ENCODE results near the gene PHKB.
"Not testable (repeated sequence)": the region's sequence is repeated elsewhere in the genome, so short reads cannot be mapped to it uniquely, and the experiment has no call there.

Gene PHKB

GRCh38 chr16:47664653-47665325, 203.7 kb downstream of the PHKB start:
- peaks cover 23% of the 10 kb centered on the region for H3K36me3 ChIP-seq (ENCODE audit: insufficient read depth, low read length)
- no peaks in the 10 kb centered on the region for H3K4me1 ChIP-seq (ENCODE audit: control insufficient read depth, insufficient read depth, low read length)
- H3K9ac ChIP-seq (ENCODE audit: low read depth, low read length), result no peak overlapping the region
- no peak overlapping the region for H3K4me2 ChIP-seq (ENCODE audit: low read length)
- no peaks in the 10 kb centered on the region for H3K9me3 ChIP-seq (replicated peaks; ENCODE audit: low read length)
- H3K4me3 ChIP-seq (ENCODE audit: low read length), result no peak overlapping the region
- no peaks in the 10 kb centered on the region for H3K27me3 ChIP-seq (ENCODE audit: control insufficient read depth, insufficient read depth, low read length)

- Histone ChIP-seq H3K36me3 (ENCODE audit: insufficient read depth, low read length) (peaks cover 16% of the 10 kb centered on the region), H3K4me3 (ENCODE audit: low read length) (no peak overlapping the region), H3K9me3 (replicated peaks; ENCODE audit: low read length) (no peaks in the 10 kb centered on the region), H3K4me1 (ENCODE audit: control insufficient read depth, insufficient read depth, low read length) (no peaks in the 10 kb centered on the region), H3K9ac (ENCODE audit: low read depth, low read length) (no peak overlapping the region), H3K4me2 (ENCODE audit: low read length) (no peak overlapping the region), H3K27me3 (ENCODE audit: control insufficient read depth, insufficient read depth, low read length) (no peaks in the 10 kb centered on the region)
These were observed 205.3 kb downstream of the PHKB start for GRCh38 chr16:47666434-47666833.

- no peak overlapping the region for H3K4me3 ChIP-seq (ENCODE audit: low read length)
- H3K4me1 ChIP-seq (ENCODE audit: control insufficient read depth, insufficient read depth, low read length), result no peaks in the 10 kb centered on the region
- H3K27me3 ChIP-seq (ENCODE audit: control insufficient read depth, insufficient read depth, low read length), result no peaks in the 10 kb centered on the region
- no peaks in the 10 kb centered on the region for H3K9me3 ChIP-seq (replicated peaks; ENCODE audit: low read length)
- no peak overlapping the region for H3K9ac ChIP-seq (ENCODE audit: low read depth, low read length)
- H3K4me2 ChIP-seq (ENCODE audit: low read length), result no peak overlapping the region
- H3K36me3 ChIP-seq (ENCODE audit: insufficient read depth, low read length), result peaks cover 13% of the 10 kb centered on the region
These were observed 206.8 kb downstream of the PHKB start for GRCh38 chr16:47667956-47668355.

GRCh38 chr16:47672475-47672874, 211.3 kb downstream of the PHKB start:
- Histone ChIP-seq H3K9me3 (replicated peaks; ENCODE audit: low read length) (no peaks in the 10 kb centered on the region), H3K36me3 (ENCODE audit: insufficient read depth, low read length) (peaks cover 8% of the 10 kb centered on the region), H3K4me1 (ENCODE audit: control insufficient read depth, insufficient read depth, low read length) (no peaks in the 10 kb centered on the region), H3K9ac (ENCODE audit: low read depth, low read length) (no peak overlapping the region), H3K4me3 (ENCODE audit: low read length) (no peak overlapping the region), H3K4me2 (ENCODE audit: low read length) (no peak overlapping the region), H3K27me3 (ENCODE audit: control insufficient read depth, insufficient read depth, low read length) (no peaks in the 10 kb centered on the region)

GRCh38 chr16:47676635-47677177, 215.6 kb downstream of the PHKB start:
- no peak overlapping the region for H3K4me2 ChIP-seq (ENCODE audit: low read length)
- H3K27me3 ChIP-seq (ENCODE audit: control insufficient read depth, insufficient read depth, low read length), result no peaks in the 10 kb centered on the region
- no peaks in the 10 kb centered on the region for H3K9me3 ChIP-seq (replicated peaks; ENCODE audit: low read length)
- H3K36me3 ChIP-seq (ENCODE audit: insufficient read depth, low read length), result peaks cover 3% of the 10 kb centered on the region
- no peaks in the 10 kb centered on the region for H3K4me1 ChIP-seq (ENCODE audit: control insufficient read depth, insufficient read depth, low read length)
- H3K9ac ChIP-seq (ENCODE audit: low read depth, low read length), result no peak overlapping the region
- H3K4me3 ChIP-seq (ENCODE audit: low read length), result no peak overlapping the region

GRCh38 chr16:47681571-47681970, 220.4 kb downstream of the PHKB start:
- not testable (repeated sequence) for H3K4me2 ChIP-seq (ENCODE audit: low read length); H3K9ac ChIP-seq (ENCODE audit: low read depth, low read length); H3K27me3 ChIP-seq (ENCODE audit: control insufficient read depth, insufficient read depth, low read length); H3K4me1 ChIP-seq (ENCODE audit: control insufficient read depth, insufficient read depth, low read length); H3K36me3 ChIP-seq (ENCODE audit: insufficient read depth, low read length); H3K4me3 ChIP-seq (ENCODE audit: low read length); H3K9me3 ChIP-seq (replicated peaks; ENCODE audit: low read length)

GRCh38 chr16:47687694-47688093, 226.6 kb downstream of the PHKB start:
- no peak overlapping the region for H3K4me3 ChIP-seq (ENCODE audit: low read length)
- H3K9ac ChIP-seq (ENCODE audit: low read depth, low read length), result no peak overlapping the region
- no peak overlapping the region for H3K4me2 ChIP-seq (ENCODE audit: low read length)
- H3K9me3 ChIP-seq (replicated peaks; ENCODE audit: low read length), result no peaks in the 10 kb centered on the region
- H3K36me3 ChIP-seq (ENCODE audit: insufficient read depth, low read length), result peaks cover 17% of the 10 kb centered on the region
- no peaks in the 10 kb centered on the region for H3K4me1 ChIP-seq (ENCODE audit: control insufficient read depth, insufficient read depth, low read length)
- H3K27me3 ChIP-seq (ENCODE audit: control insufficient read depth, insufficient read depth, low read length), result no peaks in the 10 kb centered on the region

GRCh38 chr16:47693226-47693625, 232.1 kb downstream of the PHKB start:
- Histone ChIP-seq H3K9me3 (replicated peaks; ENCODE audit: low read length) (no peaks in the 10 kb centered on the region), H3K4me1 (ENCODE audit: control insufficient read depth, insufficient read depth, low read length) (no peaks in the 10 kb centered on the region), H3K4me3 (ENCODE audit: low read length) (no peak overlapping the region), H3K27me3 (ENCODE audit: control insufficient read depth, insufficient read depth, low read length) (no peaks in the 10 kb centered on the region), H3K4me2 (ENCODE audit: low read length) (no peak overlapping the region), H3K36me3 (ENCODE audit: insufficient read depth, low read length) (peaks cover 48% of the 10 kb centered on the region), H3K9ac (ENCODE audit: low read depth, low read length) (no peak overlapping the region)

GRCh38 chr16:47694543-47694942, 233.4 kb downstream of the PHKB start:
- H3K27me3 ChIP-seq (ENCODE audit: control insufficient read depth, insufficient read depth, low read length), result no peaks in the 10 kb centered on the region
- no peak overlapping the region for H3K9ac ChIP-seq (ENCODE audit: low read depth, low read length)
- H3K4me1 ChIP-seq (ENCODE audit: control insufficient read depth, insufficient read depth, low read length), result no peaks in the 10 kb centered on the region
- no peak overlapping the region for H3K4me2 ChIP-seq (ENCODE audit: low read length)
- no peak overlapping the region for H3K4me3 ChIP-seq (ENCODE audit: low read length)
- H3K9me3 ChIP-seq (replicated peaks; ENCODE audit: low read length), result no peaks in the 10 kb centered on the region
- H3K36me3 ChIP-seq (ENCODE audit: insufficient read depth, low read length), result peaks cover 44% of the 10 kb centered on the region

- Histone ChIP-seq H3K4me2 (ENCODE audit: low read length) (no peak overlapping the region), H3K9ac (ENCODE audit: low read depth, low read length) (no peak overlapping the region), H3K9me3 (replicated peaks; ENCODE audit: low read length) (no peaks in the 10 kb centered on the region), H3K27me3 (ENCODE audit: control insufficient read depth, insufficient read depth, low read length) (no peaks in the 10 kb centered on the region), H3K4me1 (ENCODE audit: control insufficient read depth, insufficient read depth, low read length) (no peaks in the 10 kb centered on the region), H3K36me3 (ENCODE audit: insufficient read depth, low read length) (peaks cover 43% of the 10 kb centered on the region), H3K4me3 (ENCODE audit: low read length) (no peak overlapping the region)
These were observed 234.6 kb downstream of the PHKB start for GRCh38 chr16:47695756-47696155.

- no peak overlapping the region for H3K9ac ChIP-seq (ENCODE audit: low read depth, low read length)
- H3K36me3 ChIP-seq (ENCODE audit: insufficient read depth, low read length), result peaks cover 35% of the 10 kb centered on the region
- no peaks in the 10 kb centered on the region for H3K27me3 ChIP-seq (ENCODE audit: control insufficient read depth, insufficient read depth, low read length)
- H3K4me2 ChIP-seq (ENCODE audit: low read length), result no peak overlapping the region
- H3K4me3 ChIP-seq (ENCODE audit: low read length), result no peak overlapping the region
- no peaks in the 10 kb centered on the region for H3K4me1 ChIP-seq (ENCODE audit: control insufficient read depth, insufficient read depth, low read length)
- no peaks in the 10 kb centered on the region for H3K9me3 ChIP-seq (replicated peaks; ENCODE audit: low read length)
These were observed 236.7 kb downstream of the PHKB start for GRCh38 chr16:47697826-47698225.

GRCh38 chr16:47699106-47699505, 238.0 kb downstream of the PHKB start:
- no peak overlapping the region for H3K9ac ChIP-seq (ENCODE audit: low read depth, low read length)
- peaks cover 26% of the 10 kb centered on the region for H3K36me3 ChIP-seq (ENCODE audit: insufficient read depth, low read length)
- no peaks in the 10 kb centered on the region for H3K9me3 ChIP-seq (replicated peaks; ENCODE audit: low read length)
- no peak overlapping the region for H3K4me3 ChIP-seq (ENCODE audit: low read length)
- H3K4me1 ChIP-seq (ENCODE audit: control insufficient read depth, insufficient read depth, low read length), result no peaks in the 10 kb centered on the region
- no peak overlapping the region for H3K4me2 ChIP-seq (ENCODE audit: low read length)
- H3K27me3 ChIP-seq (ENCODE audit: control insufficient read depth, insufficient read depth, low read length), result no peaks in the 10 kb centered on the region

Measured in skeletal muscle satellite cell (primary cell).